ENCODE data around the gene CDK5.

Gene CDK5

DNA sequence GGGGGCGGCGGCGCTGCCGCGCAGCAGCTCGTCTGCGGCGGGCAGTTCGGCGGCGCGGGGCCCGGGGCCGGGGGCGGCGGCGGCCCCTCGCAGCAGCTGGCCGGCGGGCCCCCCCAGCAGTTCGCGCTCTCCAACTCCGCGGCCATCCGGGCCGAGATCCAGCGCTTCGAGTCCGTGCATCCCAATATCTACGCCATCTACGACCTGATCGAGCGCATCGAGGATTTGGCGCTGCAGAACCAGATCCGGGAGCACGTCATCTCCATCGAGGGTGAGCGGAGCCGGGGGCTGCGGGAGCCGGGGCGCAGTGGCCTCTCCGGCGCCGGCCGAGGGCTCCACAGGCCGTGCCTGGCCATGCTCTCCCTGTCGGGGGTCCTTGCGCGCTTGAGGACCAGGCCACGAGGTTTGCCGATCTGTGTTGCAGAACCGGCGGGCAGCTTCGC is 29.1 kb upstream of the CDK5 start:
- Histone ChIP-seq H3K27ac (ENCODE audit: low read depth, low read length) (peak overlapping the region; percentile 99), H3K9me3 (ENCODE audit: control insufficient read depth in 5 of 5, low read length in 5 of 5) (no peaks in the 10 kb centered on the region), H3K36me3 (ENCODE audit: control insufficient read depth in 5 of 5, insufficient read depth in 5 of 5, low read length in 5 of 5) (peaks cover 0 to 1% (median 0%) of the 10 kb centered on the region in 5 donors), H3K4me1 (ENCODE audit: control insufficient read depth in 5 of 5, insufficient read depth in 5 of 5, low read length in 5 of 5) (peaks cover 20 to 78% (median 73%) of the 10 kb centered on the region in 5 donors), H3K4me3 (ENCODE audit: low read depth in 1 of 5, low read length in 5 of 5) (peak overlapping the region; percentile 48 to 91 (median 77)), H3K9ac (ENCODE audit: low read length in 5 of 5) (peak overlapping the region; percentile 38 to 93 (median 77)), H3K27me3 (ENCODE audit: control insufficient read depth in 5 of 5, insufficient read depth in 4 of 5, low read length in 5 of 5) (no peaks in the 10 kb centered on the region)

DNA sequence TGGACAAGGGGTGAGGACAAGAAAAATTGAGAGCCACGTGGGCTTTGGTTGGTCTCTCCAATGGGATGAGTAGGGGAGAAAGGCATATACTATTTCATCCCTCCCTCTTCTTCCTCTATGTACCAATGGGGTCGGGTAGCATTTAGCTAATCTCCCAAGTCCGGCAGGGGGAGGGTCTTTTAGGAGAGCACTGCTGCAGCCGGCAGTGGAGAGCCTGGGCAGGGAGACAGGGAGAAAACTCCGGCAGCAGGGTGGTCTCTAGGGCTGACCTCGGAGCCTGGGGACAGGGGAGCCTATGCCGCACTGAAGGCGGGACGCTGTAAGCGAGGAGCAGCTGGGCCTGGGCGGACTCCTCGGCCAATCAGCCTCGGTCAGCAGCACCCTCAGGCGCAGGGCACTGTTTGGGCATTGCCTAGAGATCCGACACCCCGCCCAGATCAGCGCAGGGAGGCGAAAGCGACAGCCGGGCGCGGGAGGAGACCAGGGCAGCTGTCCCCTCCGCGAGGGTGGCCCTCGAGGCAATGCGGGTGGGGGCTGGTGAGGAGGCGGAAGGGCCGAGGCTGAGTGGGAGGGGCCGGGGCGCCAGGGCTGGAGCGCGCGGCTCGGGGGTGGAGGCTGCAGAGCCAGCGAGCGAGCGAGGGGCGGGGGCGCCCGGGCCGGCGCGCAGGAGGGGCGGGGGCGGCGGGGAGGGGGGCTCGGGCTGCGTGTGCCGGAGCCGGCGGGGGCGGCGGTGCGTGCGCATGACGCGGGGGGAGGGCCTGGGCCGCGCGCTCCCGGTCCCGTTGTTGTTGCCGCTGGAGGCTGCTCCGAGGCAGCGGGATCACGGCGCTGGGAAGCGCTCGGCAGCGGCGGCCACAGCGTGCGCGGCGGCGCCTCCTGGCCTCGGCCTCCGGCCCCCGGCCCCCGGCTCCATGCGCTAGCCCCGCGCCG is 28.3 kb upstream of the CDK5 start, which contains the start of gene AGAP3:
Gene AGAP3 (plus strand): TSS at position 785 of the 930 bp plus-strand sequence. CDS start 267 bp downstream, outside the sequence.
- H3K4me3 ChIP-seq (ENCODE audit: low read depth in 1 of 5, low read length in 5 of 5), result peak within 1 kb of the TSS; percentile 57 to 91 (median 77)
- H3K9me3 ChIP-seq (ENCODE audit: control insufficient read depth in 5 of 5, low read length in 5 of 5), result no peaks in the 10 kb centered on the region
- peak within 1 kb of the TSS; percentile 99 for H3K27ac ChIP-seq (ENCODE audit: low read depth, low read length)
- H3K9ac ChIP-seq (ENCODE audit: low read length in 5 of 5), result peak within 1 kb of the TSS; percentile 38 to 93 (median 77)
- no peaks in the 10 kb centered on the region for H3K36me3 ChIP-seq (ENCODE audit: control insufficient read depth in 5 of 5, insufficient read depth in 5 of 5, low read length in 5 of 5)
- H3K4me1 ChIP-seq (ENCODE audit: control insufficient read depth in 5 of 5, insufficient read depth in 5 of 5, low read length in 5 of 5), result peaks cover 13 to 78% (median 73%) of the 10 kb centered on the region in 5 donors
- no peaks in the 10 kb centered on the region for H3K27me3 ChIP-seq (ENCODE audit: control insufficient read depth in 5 of 5, insufficient read depth in 4 of 5, low read length in 5 of 5)

DNA sequence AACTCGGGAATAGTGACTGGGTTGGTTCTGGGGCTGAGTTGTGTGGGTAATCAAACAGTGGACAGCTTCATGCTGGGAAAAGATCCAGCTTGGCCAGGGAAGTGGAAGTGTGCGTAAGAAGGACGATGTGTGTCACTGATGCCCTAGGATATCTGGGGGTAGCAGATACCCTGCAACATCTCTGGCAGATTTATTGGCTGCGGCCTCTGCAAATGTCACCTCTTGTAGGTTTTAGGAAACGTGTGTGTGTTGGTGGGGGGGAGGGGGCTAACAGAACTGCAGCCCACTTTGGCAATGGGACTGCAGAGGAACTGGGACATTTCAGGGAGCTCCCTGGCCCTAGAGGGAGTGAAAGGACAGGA is 27.6 kb upstream of the CDK5 start:
- Histone ChIP-seq H3K9ac (ENCODE audit: low read length in 5 of 5) (peak overlapping the region in 4 of 5 donors; percentile 32 to 76 (median 69)), H3K27ac (ENCODE audit: low read depth, low read length) (peak overlapping the region; percentile 84), H3K4me1 (ENCODE audit: control insufficient read depth in 5 of 5, insufficient read depth in 5 of 5, low read length in 5 of 5) (peaks cover 12 to 75% (median 69%) of the 10 kb centered on the region in 5 donors), H3K9me3 (ENCODE audit: control insufficient read depth in 5 of 5, low read length in 5 of 5) (no peaks in the 10 kb centered on the region), H3K36me3 (ENCODE audit: control insufficient read depth in 5 of 5, insufficient read depth in 5 of 5, low read length in 5 of 5) (no peaks in the 10 kb centered on the region), H3K27me3 (ENCODE audit: control insufficient read depth in 5 of 5, insufficient read depth in 4 of 5, low read length in 5 of 5) (no peaks in the 10 kb centered on the region), H3K4me3 (ENCODE audit: low read depth in 1 of 5, low read length in 5 of 5) (peak overlapping the region in 4 of 5 donors; percentile 57 to 72 (median 63))

DNA sequence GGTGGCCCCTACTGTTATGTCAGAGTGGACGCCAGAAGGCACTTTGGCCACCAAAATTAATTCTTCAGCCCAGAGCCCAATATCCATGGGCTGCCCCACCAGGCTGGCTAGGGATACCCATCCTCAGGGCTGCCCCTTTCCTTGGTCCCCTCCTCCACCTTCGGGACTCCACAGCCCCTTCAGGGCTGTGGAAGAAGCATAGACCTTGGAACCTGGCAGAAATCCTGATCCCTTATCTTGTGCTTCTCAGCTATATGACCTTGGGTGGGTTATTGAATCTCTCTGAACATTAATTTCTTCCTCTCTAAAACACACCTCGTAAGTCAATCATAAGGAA is 26.1 kb upstream of the CDK5 start:
- peak overlapping the region; percentile 10 to 95 (median 71) for H3K4me3 ChIP-seq (ENCODE audit: low read depth in 1 of 5, low read length in 5 of 5)
- H3K27me3 ChIP-seq (ENCODE audit: control insufficient read depth in 5 of 5, insufficient read depth in 4 of 5, low read length in 5 of 5), result no peaks in the 10 kb centered on the region
- H3K27ac ChIP-seq (ENCODE audit: low read depth, low read length), result no peak overlapping the region
- H3K36me3 ChIP-seq (ENCODE audit: control insufficient read depth in 5 of 5, insufficient read depth in 5 of 5, low read length in 5 of 5), result peaks cover 0 to 4% (median 0%) of the 10 kb centered on the region in 5 donors
- peak overlapping the region in 2 of 5 donors; percentile 28 to 30 for H3K9ac ChIP-seq (ENCODE audit: low read length in 5 of 5)
- no peaks in the 10 kb centered on the region for H3K9me3 ChIP-seq (ENCODE audit: control insufficient read depth in 5 of 5, low read length in 5 of 5)
- peaks cover 8 to 75% (median 67%) of the 10 kb centered on the region in 5 donors for H3K4me1 ChIP-seq (ENCODE audit: control insufficient read depth in 5 of 5, insufficient read depth in 5 of 5, low read length in 5 of 5)

DNA sequence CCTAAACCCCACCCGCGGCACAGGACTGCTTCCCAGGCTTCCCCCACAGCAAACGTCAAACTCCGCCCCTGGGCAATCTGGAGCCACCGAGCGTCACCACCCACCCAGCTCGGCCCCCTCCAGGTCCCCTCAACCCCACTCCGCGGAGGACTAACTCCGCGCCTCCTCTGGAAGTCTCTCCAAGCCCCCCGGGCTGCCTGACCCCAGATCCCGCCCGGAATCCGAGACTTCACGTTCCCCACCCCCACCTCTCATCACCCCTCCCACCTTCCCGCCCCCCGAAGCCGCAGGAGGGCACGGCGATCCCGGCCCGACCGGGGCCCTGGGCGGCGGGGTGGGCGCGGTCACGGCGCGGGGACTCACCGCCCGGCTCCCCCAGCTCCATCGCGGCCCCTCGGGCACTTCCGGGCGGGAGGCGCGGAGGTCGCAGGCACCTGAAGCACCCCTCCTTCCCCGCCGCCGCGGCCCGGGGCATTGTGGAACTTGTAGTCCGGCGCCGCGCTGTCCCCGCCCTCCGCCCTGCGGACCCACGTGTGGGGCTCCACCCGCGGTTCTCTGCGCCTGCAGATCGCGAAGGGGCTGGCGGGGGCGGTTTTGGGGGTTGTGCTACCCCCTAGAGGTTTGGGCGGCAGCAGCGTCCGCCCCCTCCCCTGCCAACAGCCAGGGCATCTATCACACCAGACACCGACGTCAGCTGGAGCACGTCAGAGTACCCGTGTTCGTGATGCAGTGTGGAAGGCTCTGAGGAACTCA is 25.6 kb upstream of the CDK5 start, which contains the start of gene TMUB1:
Gene TMUB1 (minus strand): TSS at position 423 of the 753 bp plus-strand sequence. CDS start 930 bp downstream, outside the sequence.
- H3K4me3 ChIP-seq (ENCODE audit: low read depth in 1 of 5, low read length in 5 of 5), result peak within 1 kb of the TSS; percentile 66 to 95 (median 72)
- peak within 1 kb of the TSS; percentile 94 for H3K27ac ChIP-seq (ENCODE audit: low read depth, low read length)
- H3K4me1 ChIP-seq (ENCODE audit: control insufficient read depth in 5 of 5, insufficient read depth in 5 of 5, low read length in 5 of 5), result peaks cover 8 to 75% (median 67%) of the 10 kb centered on the region in 5 donors
- H3K36me3 ChIP-seq (ENCODE audit: control insufficient read depth in 5 of 5, insufficient read depth in 5 of 5, low read length in 5 of 5), result peaks cover 0 to 4% (median 0%) of the 10 kb centered on the region in 5 donors
- H3K27me3 ChIP-seq (ENCODE audit: control insufficient read depth in 5 of 5, insufficient read depth in 4 of 5, low read length in 5 of 5), result no peaks in the 10 kb centered on the region
- H3K9me3 ChIP-seq (ENCODE audit: control insufficient read depth in 5 of 5, low read length in 5 of 5), result no peaks in the 10 kb centered on the region
- peak within 1 kb of the TSS; percentile 38 to 86 (median 82) for H3K9ac ChIP-seq (ENCODE audit: low read length in 5 of 5)

DNA sequence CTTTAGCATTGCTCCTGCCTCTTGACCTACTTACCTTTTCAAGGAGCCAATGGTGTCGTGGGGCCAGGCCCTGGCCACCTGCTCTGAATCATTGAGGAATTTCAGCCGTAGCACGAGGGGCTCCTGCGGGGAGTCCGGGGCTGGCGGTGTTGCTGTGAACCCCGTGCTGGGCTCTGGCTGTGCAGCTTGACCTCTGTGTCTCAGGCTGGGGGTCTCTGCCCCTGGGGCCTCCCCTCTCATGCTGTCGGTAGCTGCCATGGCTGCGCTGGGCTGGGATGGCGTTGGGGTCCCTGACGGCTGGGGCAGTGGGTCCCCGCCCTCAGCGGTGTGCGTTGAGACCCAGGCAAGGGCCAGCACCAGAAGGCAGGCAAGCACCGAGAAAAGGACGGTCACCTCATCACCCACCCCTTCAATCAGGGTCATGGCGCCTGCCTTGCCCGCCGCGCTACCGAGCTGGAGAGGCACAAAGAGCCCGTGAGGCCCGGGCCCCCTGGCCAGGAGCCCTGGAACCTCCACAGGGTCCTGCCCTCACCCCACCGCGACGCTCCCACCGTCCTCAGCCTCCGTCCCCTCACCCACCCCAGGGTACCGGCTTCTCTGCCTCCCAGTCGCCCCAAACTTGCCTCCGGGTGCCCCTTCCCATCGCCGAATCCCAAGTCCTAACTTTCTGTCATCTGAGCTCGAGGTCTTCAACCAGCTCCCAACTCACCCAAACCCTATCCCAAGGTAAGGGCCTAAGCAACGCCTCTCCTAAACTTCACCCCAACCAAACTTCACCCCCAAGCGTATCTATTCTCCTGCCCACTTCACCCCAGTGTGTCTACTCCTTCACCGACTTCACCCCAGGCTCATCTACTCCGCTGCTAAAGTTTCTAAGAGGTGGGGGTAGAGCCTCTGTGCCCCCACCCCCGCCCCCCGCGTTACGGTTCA is 24.7 kb upstream of the CDK5 start:
- H3K9ac ChIP-seq (ENCODE audit: low read length in 5 of 5), result peak overlapping the region; percentile 38 to 86 (median 82)
- peak overlapping the region; percentile 94 for H3K27ac ChIP-seq (ENCODE audit: low read depth, low read length)
- H3K4me1 ChIP-seq (ENCODE audit: control insufficient read depth in 5 of 5, insufficient read depth in 5 of 5, low read length in 5 of 5), result peaks cover 4 to 72% (median 61%) of the 10 kb centered on the region in 5 donors
- peaks cover 0 to 7% (median 0%) of the 10 kb centered on the region in 5 donors for H3K36me3 ChIP-seq (ENCODE audit: control insufficient read depth in 5 of 5, insufficient read depth in 5 of 5, low read length in 5 of 5)
- peak overlapping the region; percentile 66 to 95 (median 80) for H3K4me3 ChIP-seq (ENCODE audit: low read depth in 1 of 5, low read length in 5 of 5)
- H3K9me3 ChIP-seq (ENCODE audit: control insufficient read depth in 5 of 5, low read length in 5 of 5), result no peaks in the 10 kb centered on the region
- no peaks in the 10 kb centered on the region for H3K27me3 ChIP-seq (ENCODE audit: control insufficient read depth in 5 of 5, insufficient read depth in 4 of 5, low read length in 5 of 5)

DNA sequence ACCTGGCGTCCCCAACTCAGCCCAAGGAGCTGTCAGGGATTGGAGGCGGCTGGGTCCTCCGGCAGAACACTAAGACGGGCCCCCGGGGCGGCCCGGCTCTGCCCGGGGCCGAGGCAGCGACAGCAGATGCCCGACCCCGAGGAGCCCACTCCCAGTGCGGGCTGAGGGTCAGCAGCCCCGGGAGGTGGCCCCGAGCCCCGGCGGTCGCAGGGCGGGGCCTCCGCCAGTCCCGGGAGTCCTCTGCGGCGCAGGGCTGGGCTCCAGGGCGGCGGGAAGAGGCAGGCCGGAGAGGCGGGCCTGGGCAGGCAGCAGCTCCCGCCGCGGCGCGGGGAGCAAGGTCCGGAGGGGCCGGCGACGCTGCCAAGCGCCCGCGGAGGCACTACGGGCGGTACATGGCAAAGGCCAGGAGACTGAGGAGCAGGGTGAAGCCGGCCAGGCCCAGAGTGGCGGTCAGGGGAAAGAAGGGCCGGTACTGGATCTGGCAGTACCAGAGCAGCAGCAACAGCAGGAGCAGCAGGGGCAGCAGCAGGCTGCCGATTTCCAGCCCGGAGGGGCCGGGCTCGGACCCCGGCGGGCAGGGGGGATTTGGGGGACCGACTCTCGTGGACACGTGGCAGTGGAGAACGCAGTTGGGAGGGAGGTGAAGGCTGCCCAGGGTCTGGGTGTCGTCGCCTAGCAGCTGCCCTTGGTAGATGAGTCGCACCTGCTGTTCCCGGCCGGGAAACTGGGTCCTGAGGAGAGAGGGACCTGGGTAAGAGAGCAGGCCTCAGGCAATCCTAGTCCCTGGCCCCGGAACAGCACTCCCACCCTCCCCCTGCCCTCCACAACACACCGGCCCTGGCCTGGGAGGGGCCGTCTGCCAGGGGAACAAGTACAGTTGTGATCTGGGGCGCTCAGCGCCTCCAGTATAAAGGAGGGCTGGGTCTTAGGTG is 23.7 kb upstream of the CDK5 start:
- H3K27me3 ChIP-seq (ENCODE audit: control insufficient read depth in 5 of 5, insufficient read depth in 4 of 5, low read length in 5 of 5), result no peaks in the 10 kb centered on the region
- H3K4me1 ChIP-seq (ENCODE audit: control insufficient read depth in 5 of 5, insufficient read depth in 5 of 5, low read length in 5 of 5), result peaks cover 4 to 67% (median 58%) of the 10 kb centered on the region in 5 donors
- H3K9ac ChIP-seq (ENCODE audit: low read length in 5 of 5), result peak overlapping the region in 4 of 5 donors; percentile 65 to 86 (median 83)
- H3K27ac ChIP-seq (ENCODE audit: low read depth, low read length), result peak overlapping the region; percentile 94
- H3K9me3 ChIP-seq (ENCODE audit: control insufficient read depth in 5 of 5, low read length in 5 of 5), result no peaks in the 10 kb centered on the region
- H3K4me3 ChIP-seq (ENCODE audit: low read depth in 1 of 5, low read length in 5 of 5), result peak overlapping the region in 4 of 5 donors; percentile 53 to 95 (median 84)
- H3K36me3 ChIP-seq (ENCODE audit: control insufficient read depth in 5 of 5, insufficient read depth in 5 of 5, low read length in 5 of 5), result peaks cover 0 to 12% (median 6%) of the 10 kb centered on the region in 5 donors

DNA sequence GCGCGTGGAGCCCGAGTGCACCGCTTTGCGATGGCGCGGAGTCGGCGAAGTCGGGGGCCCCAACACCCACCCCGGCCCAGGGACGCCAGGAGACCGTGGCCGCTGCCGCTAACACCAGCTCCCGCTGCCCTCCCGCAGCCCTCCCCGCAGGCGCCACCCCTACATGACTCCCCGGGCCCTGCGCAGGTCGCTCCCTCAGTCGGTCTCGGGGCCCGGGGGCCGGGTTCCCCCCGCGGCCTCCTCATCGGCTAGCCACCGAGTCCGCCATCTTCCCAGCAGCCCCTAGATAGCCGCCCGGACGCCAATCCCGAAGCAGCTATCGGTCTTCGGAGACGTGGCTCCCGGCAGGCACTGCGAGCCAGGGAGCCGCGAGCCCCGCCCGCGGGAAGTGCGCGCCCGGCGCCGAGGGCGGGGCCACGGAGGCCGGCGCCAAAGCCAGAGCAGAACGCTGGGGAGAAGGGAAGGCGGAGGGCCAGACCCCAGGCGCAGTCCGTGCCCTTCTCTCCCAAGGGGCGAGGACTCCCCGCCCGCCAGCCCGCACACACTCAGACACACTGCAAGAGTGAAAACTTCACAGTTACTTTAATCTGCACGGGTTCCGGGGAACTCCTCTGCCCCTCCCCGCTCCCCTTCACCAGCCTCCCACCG is 22.9 kb upstream of the CDK5 start, which contains the start of gene FASTK:
Gene FASTK (minus strand): TSS at position 288 of the 648 bp plus-strand sequence. CDS start 43 bp downstream, at position 245.
- Histone ChIP-seq H3K9ac (ENCODE audit: low read length in 5 of 5) (peak within 1 kb of the TSS in 4 of 5 donors; percentile 65 to 92 (median 88)), H3K4me1 (ENCODE audit: control insufficient read depth in 5 of 5, insufficient read depth in 5 of 5, low read length in 5 of 5) (peaks cover 4 to 64% (median 54%) of the 10 kb centered on the region in 5 donors), H3K4me3 (ENCODE audit: low read depth in 1 of 5, low read length in 5 of 5) (peak within 1 kb of the TSS; percentile 80 to 95 (median 83)), H3K9me3 (ENCODE audit: control insufficient read depth in 5 of 5, low read length in 5 of 5) (no peaks in the 10 kb centered on the region), H3K27me3 (ENCODE audit: control insufficient read depth in 5 of 5, insufficient read depth in 4 of 5, low read length in 5 of 5) (no peaks in the 10 kb centered on the region), H3K36me3 (ENCODE audit: control insufficient read depth in 5 of 5, insufficient read depth in 5 of 5, low read length in 5 of 5) (peaks cover 0 to 19% (median 12%) of the 10 kb centered on the region in 5 donors), H3K27ac (ENCODE audit: low read depth, low read length) (peak within 1 kb of the TSS; percentile 94)

Data from subcutaneous abdominal adipose tissue (tissue), 5 donors.